Measurements from ENCODE around the gene CFP.

The CFP gene

GRCh38 chrX:47587091-47587891 lies 42.4 kb downstream of the CFP start:
- DNase-seq (ENCODE audit: insufficient read length, low spot score) (no peak), FAIRE-seq (no peak)
- TF ChIP-seq, protein P1, sequence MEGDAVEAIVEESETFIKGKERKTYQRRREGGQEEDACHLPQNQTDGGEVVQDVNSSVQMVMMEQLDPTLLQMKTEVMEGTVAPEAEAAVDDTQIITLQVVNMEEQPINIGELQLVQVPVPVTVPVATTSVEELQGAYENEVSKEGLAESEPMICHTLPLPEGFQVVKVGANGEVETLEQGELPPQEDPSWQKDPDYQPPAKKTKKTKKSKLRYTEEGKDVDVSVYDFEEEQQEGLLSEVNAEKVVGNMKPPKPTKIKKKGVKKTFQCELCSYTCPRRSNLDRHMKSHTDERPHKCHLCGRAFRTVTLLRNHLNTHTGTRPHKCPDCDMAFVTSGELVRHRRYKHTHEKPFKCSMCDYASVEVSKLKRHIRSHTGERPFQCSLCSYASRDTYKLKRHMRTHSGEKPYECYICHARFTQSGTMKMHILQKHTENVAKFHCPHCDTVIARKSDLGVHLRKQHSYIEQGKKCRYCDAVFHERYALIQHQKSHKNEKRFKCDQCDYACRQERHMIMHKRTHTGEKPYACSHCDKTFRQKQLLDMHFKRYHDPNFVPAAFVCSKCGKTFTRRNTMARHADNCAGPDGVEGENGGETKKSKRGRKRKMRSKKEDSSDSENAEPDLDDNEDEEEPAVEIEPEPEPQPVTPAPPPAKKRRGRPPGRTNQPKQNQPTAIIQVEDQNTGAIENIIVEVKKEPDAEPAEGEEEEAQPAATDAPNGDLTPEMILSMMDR (IDR thresholded peaks at IDR 0.05; ENCODE audit: insufficient read depth, missing control alignments) = no peak

DNA sequence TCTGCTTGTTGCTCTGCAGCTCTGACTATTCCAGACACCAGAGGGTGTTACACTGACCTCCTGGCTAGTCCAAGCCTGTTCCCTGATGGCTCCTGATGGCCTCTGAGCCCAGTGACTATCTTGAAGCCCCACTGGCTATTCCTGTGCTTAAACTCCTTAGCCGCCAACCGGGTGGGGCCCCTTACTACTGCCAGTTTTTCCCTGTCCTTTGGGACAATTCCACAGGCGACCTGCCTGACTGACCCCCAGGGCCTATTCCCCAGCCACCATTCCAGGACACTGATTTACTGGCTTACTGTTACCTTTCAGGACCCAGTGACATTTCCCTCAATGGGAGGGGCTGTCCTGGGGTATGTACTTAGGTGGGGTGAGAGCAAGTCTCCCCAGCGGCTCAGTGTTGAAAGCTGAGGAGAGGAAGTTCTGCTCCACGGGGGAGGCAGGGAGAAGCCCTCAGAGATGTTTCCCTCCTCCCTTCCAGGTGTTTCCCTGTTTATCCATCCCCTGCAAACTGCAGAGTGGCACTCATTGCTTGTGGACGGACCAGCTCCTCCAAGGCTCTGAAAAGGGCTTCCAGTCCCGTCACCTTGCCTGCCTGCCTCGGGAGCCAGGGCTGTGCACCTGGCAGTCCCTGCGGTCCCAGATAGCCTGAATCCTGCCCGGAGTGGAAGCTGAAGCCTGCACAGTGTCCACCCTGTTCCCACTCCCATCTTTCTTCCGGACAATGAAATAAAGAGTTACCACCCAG lies 43.5 kb downstream of the CFP start:
- no peak for DNase-seq (ENCODE audit: insufficient read length, low spot score)
- FAIRE-seq = no peak
- TF ChIP-seq, protein P1 (IDR thresholded peaks at IDR 0.05; ENCODE audit: insufficient read depth, missing control alignments) = no peak

DNA sequence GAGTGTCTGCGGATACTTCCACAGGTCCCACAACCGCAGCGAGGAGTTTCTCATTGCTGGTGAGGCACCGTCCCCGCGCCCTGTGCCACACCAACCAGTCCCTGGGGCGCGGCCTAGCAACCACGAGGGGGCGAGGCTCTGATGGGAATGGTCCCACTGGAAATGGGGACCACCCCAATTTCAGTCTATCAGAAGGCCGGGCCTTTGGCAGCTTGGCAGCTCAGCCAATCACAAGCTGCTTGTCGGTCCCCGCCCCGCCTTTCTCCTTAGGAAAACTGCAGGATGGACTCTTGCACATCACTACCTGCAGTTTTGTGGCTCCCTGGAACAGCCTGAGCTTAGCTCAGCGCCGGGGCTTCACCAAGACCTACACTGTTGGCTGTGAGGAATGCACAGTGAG lies 44.5 kb downstream of the CFP start:
- TF ChIP-seq, protein P1 (IDR thresholded peaks at IDR 0.05; ENCODE audit: insufficient read depth, missing control alignments) = no peak
- DNase-seq (ENCODE audit: insufficient read length, low spot score) (no peak), FAIRE-seq (no peak)

DNA sequence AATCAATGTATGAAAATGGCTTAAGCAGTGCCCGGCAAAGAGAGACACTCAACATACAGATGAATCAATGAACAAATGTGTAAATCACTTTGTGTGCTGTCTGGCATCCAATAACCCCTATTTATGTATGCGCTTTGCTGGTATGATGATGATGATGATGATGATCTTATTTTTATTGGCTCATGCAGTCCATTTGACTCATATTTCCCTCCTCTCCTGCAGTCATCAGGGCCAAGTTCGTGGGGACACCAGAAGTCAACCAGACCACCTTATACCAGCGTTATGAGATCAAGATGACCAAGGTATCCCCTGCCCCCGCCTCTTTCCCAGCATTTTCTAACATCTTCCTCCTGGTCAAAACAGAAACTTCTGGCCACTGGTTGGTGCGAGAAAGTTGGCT lies 45.0 kb downstream of the CFP start:
- no peak for FAIRE-seq
- TF ChIP-seq, protein P1 (IDR thresholded peaks at IDR 0.05; ENCODE audit: insufficient read depth, missing control alignments) = no peak

GRCh38 chrX:47583240-47583861 lies 46.4 kb downstream of the CFP start:
- no peak for DNase-seq (ENCODE audit: insufficient read length, low spot score)
- no peak for FAIRE-seq
- TF ChIP-seq, protein P1 (IDR thresholded peaks at IDR 0.05; ENCODE audit: insufficient read depth, missing control alignments) = no peak

More for the DNA sequence above, 45.0 kb downstream of the CFP start:
- DNase-seq (ENCODE audit: insufficient read length, low spot score) = no peak

GRCh38 chrX:47581731-47582647 lies 47.7 kb downstream of the CFP start, which contains the start of gene TIMP1:
TSS of gene TIMP1 (plus strand) at chrX:47582436. CDS start at chrX:47583416, 980 bp downstream.
- DNase-seq (ENCODE audit: insufficient read length, low spot score) (no peak), FAIRE-seq (no peak)
- TF ChIP-seq, protein P1 (IDR thresholded peaks at IDR 0.05; ENCODE audit: insufficient read depth, missing control alignments) = no peak
